A673 (cell line): ENCODE data around the gene THBS1. TPM values are rescaled to one million over a fixed set of nuclear protein-coding genes. Genes with fewer than 3 reads are reported as not detected.

Source experiments
- BruUV-seq: library from RNA; stranded (reverse); fragments of 400-500 nt; replicated peaks from 2 replicates; lab custom pipeline; 2021; lab: Mats Ljungman, UMichigan
- CTCF ChIA-PET: fragments of 300-600 bp; sonication (Branson Sonifier 250); formaldehyde crosslinking; loops from one replicate; lab custom pipeline; 2022; ENCODE audit warnings: antibody characterized with exemption; lab: Charles Lee
- POLR2A ChIA-PET: fragments of 300-600 bp; sonication (Branson Sonifier 250); formaldehyde crosslinking; loops from one replicate; lab custom pipeline; 2022; ENCODE audit warnings: antibody characterized with exemption; ENCODE audit not compliant: low non-redundant PET; lab: Charles Lee
- DNase-seq: peaks from one replicate; pipeline ENCODE4 v3.0.0-alpha.2; 2015; ENCODE audit warnings: low spot score
- H3K27ac ChIP-seq: fragments of 200-600 bp; sonication (generic); 2 replicates; pipeline ENCODE4 v1.5.1; 2016; ENCODE audit warnings: mixed run types, low read depth, mild to moderate bottlenecking, mixed read lengths, antibody characterized with exemption, low read length; ENCODE audit not compliant: poor library complexity, severe bottlenecking
- H3K27me3 ChIP-seq: fragments of 200-600 bp; sonication (generic); replicated peaks from 2 replicates; pipeline ENCODE4 v1.6.1; 2017; ENCODE audit warnings: mixed run types, low read depth, mild to moderate bottlenecking, mixed read lengths, antibody characterized with exemption, low read length; ENCODE audit not compliant: insufficient read depth, poor library complexity
- H3K36me3 ChIP-seq: fragments of 200-600 bp; sonication (generic); 2 replicates; pipeline ENCODE4 v1.6.1; 2016; ENCODE audit warnings: mixed run types, mild to moderate bottlenecking, mixed read lengths, antibody characterized with exemption, low read length; ENCODE audit not compliant: insufficient read depth, poor library complexity, severe bottlenecking
- H3K4me1 ChIP-seq: fragments of 200-600 bp; sonication (generic); 2 replicates; pipeline ENCODE4 v1.6.1; 2017; ENCODE audit warnings: mixed run types, mild to moderate bottlenecking, mixed read lengths, antibody characterized with exemption, low read length; ENCODE audit not compliant: insufficient read depth, poor library complexity, severe bottlenecking
- H3K4me3 ChIP-seq: fragments of 200-600 bp; sonication (generic); 2 replicates; pipeline ENCODE4 v1.5.1; 2016; ENCODE audit warnings: low read depth, mixed run types, mild to moderate bottlenecking, mixed read lengths, low read length; ENCODE audit not compliant: poor library complexity, severe bottlenecking
- H3K9me3 ChIP-seq: fragments of 200-600 bp; sonication (generic); 2 replicates; pipeline ENCODE4 v1.6.1; 2016; ENCODE audit warnings: mixed run types, low read depth, mild to moderate bottlenecking, mixed read lengths, antibody characterized with exemption, low read length; ENCODE audit not compliant: poor library complexity, severe bottlenecking
- CTCF ChIP-seq: fragments of 300-800, 200-600 bp; sonication (generic); conservative IDR thresholded peaks from 2 replicates; pipeline ENCODE4 v1.5.1; 2017; ENCODE audit warnings: low read depth, mild to moderate bottlenecking, antibody characterized with exemption, low read length, moderate library complexity, mixed read lengths
- EZH2 ChIP-seq: fragments of 200-600 bp; sonication (generic); IDR thresholded peaks from 2 replicates; pipeline ENCODE4 v1.6.1; 2017; ENCODE audit warnings: borderline replicate concordance, low read depth, mild to moderate bottlenecking, mixed read lengths, antibody characterized with exemption, low read length; ENCODE audit not compliant: poor library complexity, severe bottlenecking
- intact Hi-C: fragments of 100-400 bp; cut with micrococcal nuclease; formaldehyde crosslinking; loops from one replicate; pipeline ENCODE4 v1.10.0; 2022; ENCODE audit not compliant: unreplicated experiment
- total RNA-seq: library from RNA; stranded (reverse); gene quantifications from 2 replicates; pipeline ENCODE4 v1.2.3, GENCODE V29; 2021

THBS1 gene
- total RNA-seq, 1 experiment from 2014 or later, result 0.80 TPM

- H3K9me3 ChIP-seq, result no peaks in the 10 kb centered on the region
- no peak overlapping the region for H3K4me3 ChIP-seq
- H3K4me1 ChIP-seq, result peaks cover 7% of the 10 kb centered on the region
- ChIA-PET CTCF (interaction anchor here (1.5 kb wide), 1 partner anchor 175 kb away, joined by 3 read pairs; no protein-coding TSS in a partner anchor), POLR2A (no interaction called here)
- peaks cover 50% of the 10 kb centered on the region for H3K27me3 ChIP-seq
- TF ChIP-seq EZH2 (no peak), CTCF (no peak)
- BruUV-seq, result no TSS peak
- no peaks in the 10 kb centered on the region for H3K36me3 ChIP-seq
- H3K27ac ChIP-seq, result no peak overlapping the region
- intact Hi-C loops, result loop anchor here (5.0 kb wide), 3 partner anchors 170 to 875 kb away; no protein-coding TSS in a partner anchor
- DNase-seq, result no peak
These were observed 960 bp downstream of the THBS1 start for GRCh38 chr15:39581793-39582285.

GRCh38 chr15:39582286-39582976 lies 1.6 kb downstream of the THBS1 start:
- intact Hi-C loops, result loop anchor here (5.0 kb wide), 3 partner anchors 170 to 875 kb away; no protein-coding TSS in a partner anchor
- ChIA-PET CTCF (interaction anchor here (1.5 kb wide), 1 partner anchor 174 kb away, joined by 3 read pairs; no protein-coding TSS in a partner anchor), POLR2A (no interaction called here)
- no peaks in the 10 kb centered on the region for H3K36me3 ChIP-seq
- H3K4me1 ChIP-seq, result peaks cover 7% of the 10 kb centered on the region
- H3K4me3 ChIP-seq, result no peak overlapping the region
- no peaks in the 10 kb centered on the region for H3K9me3 ChIP-seq
- no peak for TF ChIP-seq EZH2
- no peak for TF ChIP-seq CTCF
- H3K27ac ChIP-seq, result no peak overlapping the region
- no peak for DNase-seq
- BruUV-seq, result no TSS peak
- peaks cover 46% of the 10 kb centered on the region for H3K27me3 ChIP-seq

GRCh38 chr15:39582977-39583595 lies 2.2 kb downstream of the THBS1 start:
- BruUV-seq, result no TSS peak
- POLR2A ChIA-PET, result no interaction called here

More at GRCh38 chr15:39582977-39583595, 2.2 kb downstream of the THBS1 start:
- TF ChIP-seq EZH2 (no peak), CTCF (no peak)
- Histone ChIP-seq H3K4me1 (peaks cover 7% of the 10 kb centered on the region), H3K4me3 (no peak overlapping the region), H3K27me3 (peaks cover 43% of the 10 kb centered on the region), H3K9me3 (no peaks in the 10 kb centered on the region), H3K36me3 (no peaks in the 10 kb centered on the region), H3K27ac (no peak overlapping the region)
- CTCF ChIA-PET, result interaction anchor here (0.6 to 0.7 kb wide), 2 partner anchors 174 to 767 kb away, joined by 3 to 7 read pairs; no protein-coding TSS in a partner anchor
- no peak for DNase-seq
- intact Hi-C loops, result loop anchor here (5.0 kb wide), 3 partner anchors 169 to 876 kb away; no protein-coding TSS in a partner anchor
